ENCODE measurements around the gene RFX2.
"Not testable (repeated sequence)": the region's sequence is repeated elsewhere in the genome, so short reads cannot be mapped to it uniquely, and the experiment has no call there.

RFX2 gene

DNA sequence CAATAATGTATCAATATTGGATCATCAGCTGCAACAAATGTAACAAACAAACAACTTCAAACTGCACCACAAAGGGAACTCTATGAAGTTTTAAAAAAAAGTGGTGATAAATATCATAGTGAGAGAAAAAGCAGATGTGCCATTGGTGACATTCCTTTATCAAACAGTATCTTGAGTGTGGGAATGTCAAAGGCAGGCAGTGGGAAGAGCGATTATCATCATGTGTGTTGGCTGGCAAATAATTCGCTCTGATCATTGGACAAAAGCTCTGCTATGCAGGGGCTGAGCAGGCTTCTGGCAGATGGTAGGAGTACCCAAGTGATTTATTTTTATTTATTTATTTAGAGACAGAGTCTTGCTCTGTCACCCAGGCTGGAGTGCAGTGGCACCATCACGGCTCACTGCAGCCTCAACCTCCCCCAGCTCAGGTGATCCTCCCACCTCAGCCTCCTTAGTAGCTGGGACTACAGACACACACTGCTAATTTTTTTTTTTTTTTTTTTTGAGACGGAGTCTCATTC lies 76.5 kb downstream of the RFX2 start:
- DNase-seq: no peak

- DNase-seq: no peak
These were observed 77.5 kb downstream of the RFX2 start for GRCh38 chr19:6032827-6033226.

DNA sequence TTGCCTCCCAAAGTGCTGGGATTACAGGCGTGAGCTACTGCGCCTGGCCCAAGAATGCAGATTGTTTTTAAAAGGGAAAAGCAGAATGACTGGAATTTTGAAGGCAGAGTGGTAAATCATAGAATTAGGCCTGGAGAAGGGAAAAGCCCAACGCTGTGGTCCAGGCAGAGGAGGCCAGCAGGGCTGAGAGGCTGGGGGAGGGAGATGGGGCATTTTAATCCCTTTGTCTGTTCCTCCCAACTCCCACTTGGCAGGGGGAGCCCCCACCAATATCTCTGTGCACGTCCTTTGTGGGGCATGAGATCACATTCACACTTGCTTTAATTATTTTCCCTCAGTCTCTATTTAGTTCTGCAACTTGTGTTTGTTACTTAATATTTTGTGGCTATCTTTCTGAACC lies 77.9 kb downstream of the RFX2 start:
- no peak for DNase-seq

- DNase-seq: no peak
These were observed 80.1 kb downstream of the RFX2 start for GRCh38 chr19:6030214-6030507.

DNA sequence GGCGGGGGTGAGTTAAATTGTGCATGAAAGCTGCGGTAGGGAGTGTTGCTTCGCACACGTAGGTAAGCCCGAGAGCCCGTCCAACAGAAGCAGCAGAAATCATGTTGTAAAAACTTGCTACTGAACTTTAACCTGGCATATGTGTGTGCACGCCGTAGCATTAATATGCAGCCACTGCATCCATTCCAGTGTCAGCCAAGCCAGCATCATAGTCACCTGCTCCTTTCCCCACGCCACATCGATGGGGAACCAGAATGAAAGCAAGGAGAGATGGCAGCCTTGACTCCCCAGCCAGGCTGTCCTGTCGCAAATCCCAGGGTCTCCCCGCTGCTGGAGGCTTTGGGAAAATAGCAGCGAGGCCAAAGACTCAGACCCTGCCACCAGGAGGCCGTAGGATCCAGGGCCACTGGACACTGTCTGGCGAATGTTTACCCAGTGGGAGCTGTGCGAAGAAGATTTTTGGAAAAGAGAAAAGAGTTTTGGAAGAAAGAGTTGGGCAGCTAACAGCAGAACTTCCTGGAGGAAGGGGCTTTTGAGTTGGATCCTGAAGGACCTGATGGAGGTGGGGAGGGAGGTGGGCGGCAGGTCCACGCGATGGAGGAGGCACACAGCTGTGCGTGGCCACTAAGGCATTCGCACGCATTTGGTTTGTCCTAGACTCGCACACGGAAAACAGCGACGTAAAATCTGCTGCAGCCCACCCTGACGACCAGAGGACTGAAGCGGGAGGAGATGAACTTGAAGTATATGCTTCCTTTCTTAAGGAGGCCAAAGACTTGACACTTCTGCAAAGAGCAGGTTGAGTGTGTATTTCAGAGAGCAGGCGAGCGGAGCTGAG lies 83.7 kb downstream of the RFX2 start:
- no peak for DNase-seq

DNA sequence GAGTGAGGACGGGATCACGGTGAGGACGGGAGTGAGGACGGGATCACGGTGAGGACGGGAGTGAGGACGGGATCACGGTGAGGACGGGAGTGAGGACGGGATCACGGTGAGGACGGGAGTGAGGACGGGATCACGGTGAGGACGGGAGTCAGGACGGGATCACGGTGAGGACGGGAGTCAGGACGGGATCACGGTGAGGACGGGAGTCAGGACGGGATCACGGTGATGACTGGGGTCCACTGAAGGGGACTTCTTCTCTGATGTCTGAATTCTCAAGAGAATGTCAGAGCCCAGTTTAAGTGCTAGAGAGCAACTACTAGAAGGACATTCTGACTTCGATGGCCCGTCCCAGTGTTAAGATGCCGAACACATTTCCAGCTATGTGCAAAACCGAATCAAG lies 85.5 kb downstream of the RFX2 start:
- not testable (repeated sequence) for DNase-seq

- DNase-seq: no peak
These were observed 86.4 kb downstream of the RFX2 start for GRCh38 chr19:6023936-6024335.

GRCh38 chr19:6023085-6023682 lies 87.1 kb downstream of the RFX2 start:
- DNase-seq: no peak

GRCh38 chr19:6022570-6023064 lies 87.7 kb downstream of the RFX2 start:
- no peak for DNase-seq

DNA sequence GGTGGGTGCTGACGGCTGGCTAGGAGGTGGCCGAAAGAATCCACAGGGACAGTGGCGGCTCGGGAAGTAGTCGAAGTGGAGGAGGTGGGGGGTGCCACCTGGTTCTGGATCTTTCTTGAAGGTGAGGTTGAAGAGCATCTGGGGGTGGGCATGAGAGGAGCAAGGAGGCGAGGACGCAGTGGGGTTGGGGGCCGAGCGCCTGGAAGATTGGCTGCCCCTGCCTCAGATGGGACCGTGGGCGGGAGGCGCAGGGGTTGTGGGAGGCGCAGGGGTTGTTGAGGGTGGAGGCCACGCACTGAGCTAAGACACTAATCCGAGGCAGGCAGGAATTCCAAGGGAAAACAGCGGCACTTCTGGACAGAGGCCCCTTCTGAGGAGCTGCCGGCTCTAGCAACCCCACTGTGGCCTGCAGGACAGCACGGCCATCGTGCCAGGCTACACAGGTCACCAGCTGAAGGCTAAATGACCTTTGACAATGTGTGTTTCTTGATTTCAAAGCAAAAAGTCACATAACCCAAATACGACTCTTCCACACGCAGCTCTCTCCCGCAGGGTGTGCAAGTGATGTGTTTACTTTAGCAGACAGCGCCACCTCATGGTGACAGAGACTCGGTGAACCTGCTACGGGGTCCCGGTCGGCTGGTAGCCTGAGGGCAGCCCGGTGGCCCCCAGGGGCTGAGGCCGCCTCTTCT lies 88.3 kb downstream of the RFX2 start:
- peak; percentile 26 for DNase-seq

GRCh38 chr19:6020972-6021805 lies 89.1 kb downstream of the RFX2 start:
- DNase-seq: peak; percentile 15

GRCh38 chr19:6020166-6020882 lies 90.0 kb downstream of the RFX2 start:
- peak; percentile 53 for DNase-seq

DNA sequence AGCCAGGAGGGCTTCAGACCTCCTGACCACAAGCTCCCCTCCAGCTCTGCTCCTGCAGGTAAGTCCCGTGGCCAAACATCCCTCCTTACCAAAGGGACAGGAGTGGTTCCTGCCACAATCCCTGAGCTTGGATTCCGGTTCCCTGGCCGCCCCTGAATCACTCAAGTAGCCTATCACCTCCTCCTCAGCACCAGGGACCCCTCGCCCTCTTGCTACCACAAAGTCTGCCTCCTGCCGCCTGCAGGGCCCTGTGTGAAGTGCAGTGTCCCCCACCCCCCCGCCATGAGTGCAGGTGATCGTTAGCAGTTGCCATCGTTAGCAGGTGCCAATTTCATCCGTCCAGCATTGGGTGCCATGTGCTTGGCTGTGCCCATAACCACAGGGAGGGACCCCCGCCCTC lies 91.5 kb downstream of the RFX2 start:
- no peak for DNase-seq

GRCh38 chr19:6017576-6017975 lies 92.7 kb downstream of the RFX2 start:
- DNase-seq: no peak

GRCh38 chr19:6015841-6016545 lies 94.3 kb downstream of the RFX2 start:
- DNase-seq: no peak

DNA sequence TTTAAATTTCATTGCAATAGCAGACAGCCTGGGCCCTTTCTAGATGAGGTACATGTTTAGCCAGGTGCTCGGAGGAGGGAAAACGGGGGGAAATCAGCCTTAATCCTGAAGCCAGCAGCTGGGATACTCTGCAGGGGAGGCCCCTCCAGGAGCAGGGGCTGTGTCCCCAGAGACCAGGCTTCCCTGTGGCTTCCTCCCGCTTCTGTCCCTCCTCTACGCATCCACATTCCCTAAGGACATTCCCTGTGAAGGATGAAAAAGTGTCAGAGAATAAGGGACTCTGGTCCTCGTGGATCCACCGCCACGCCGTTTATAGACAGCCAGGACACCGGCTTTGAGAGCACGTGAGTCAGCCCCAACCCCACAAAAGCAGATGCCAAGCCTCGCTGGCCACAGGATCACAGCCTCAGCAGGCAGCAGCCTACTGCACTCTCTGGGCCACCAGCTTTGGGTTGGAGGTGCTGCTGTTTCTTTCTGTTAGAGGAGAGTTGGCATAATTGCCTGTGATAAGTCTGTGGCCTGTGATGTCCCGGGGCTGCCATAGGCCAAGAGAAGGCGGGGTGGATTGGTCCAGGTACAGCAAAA lies 95.7 kb downstream of the RFX2 start:
- no peak for DNase-seq

GRCh38 chr19:6012426-6013170 lies 97.7 kb downstream of the RFX2 start:
- DNase-seq: no peak

DNA sequence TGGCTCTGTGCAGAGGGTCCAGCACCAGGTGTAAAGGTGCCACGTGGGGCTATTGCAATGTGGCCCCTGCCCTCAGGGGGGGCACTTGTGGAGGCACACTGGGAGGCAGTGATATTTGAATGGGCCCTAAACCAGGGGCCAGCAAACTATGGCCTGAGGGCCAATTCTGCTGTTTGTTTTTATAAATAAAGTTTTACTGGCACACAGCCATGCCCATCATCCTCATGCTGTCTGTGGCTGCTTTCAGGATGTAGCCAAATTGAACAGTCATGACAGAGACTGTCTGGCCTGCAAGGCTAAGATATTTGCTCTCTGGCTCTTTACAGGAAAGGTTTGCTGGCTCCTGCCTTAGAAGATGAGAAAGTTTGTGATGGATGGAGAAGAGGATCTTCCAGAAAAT lies 98.5 kb downstream of the RFX2 start:
- DNase-seq: no peak

DNA sequence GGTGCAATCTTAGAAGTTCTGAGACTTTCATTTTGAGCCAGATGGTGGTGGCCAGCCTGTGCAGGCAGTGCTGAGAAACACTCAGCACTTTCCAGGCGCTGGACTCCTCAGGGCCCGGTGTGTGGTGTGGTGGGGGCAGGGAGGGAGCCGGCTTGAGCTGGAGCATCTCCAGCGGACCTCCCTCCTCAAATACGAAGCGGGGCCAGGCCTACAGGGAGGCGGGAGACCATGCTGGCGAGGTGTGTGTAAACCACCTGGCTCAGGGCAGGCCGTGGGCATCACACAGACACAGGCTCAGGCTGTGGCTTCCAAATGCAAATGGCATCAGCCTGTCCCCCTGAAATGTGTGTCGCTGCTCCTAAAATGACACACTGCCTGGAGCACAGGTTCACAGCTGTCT lies 99.1 kb downstream of the RFX2 start:
- no peak for DNase-seq

DNA sequence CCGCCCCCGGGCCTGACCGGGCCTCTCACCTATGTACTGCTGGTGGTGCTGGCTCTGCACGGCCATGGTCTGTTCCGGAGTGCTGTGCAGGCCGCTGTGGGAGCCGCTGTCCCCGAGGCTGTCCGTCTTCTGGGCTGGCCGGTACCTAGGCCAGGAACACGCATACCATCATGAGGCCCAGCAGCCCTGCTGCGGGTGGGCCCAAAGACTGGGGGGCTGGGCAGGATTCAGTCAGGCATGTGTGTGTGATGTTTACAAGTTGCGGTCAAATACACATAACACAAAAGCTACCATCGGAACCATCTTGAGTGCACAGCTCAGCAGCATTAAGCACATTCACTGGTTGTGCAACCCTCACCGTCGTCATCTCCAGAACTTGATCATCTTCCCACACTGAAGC lies 100.2 kb downstream of the RFX2 start:
- no peak for DNase-seq

All from NCI-H1105 treated with DMSO at 0.1 percent for 48 hours (cell line).